ENCODE data around the gene PEX1. TPM values are rescaled to one million over a fixed set of nuclear protein-coding genes. Genes with fewer than 3 reads are reported as not detected.

PEX1 gene
- total and polyA plus RNA-seq, 2 donors (not counting 1 experiment from before 2014, with no cell fraction given): 11.3 to 23.0 TPM

DNA sequence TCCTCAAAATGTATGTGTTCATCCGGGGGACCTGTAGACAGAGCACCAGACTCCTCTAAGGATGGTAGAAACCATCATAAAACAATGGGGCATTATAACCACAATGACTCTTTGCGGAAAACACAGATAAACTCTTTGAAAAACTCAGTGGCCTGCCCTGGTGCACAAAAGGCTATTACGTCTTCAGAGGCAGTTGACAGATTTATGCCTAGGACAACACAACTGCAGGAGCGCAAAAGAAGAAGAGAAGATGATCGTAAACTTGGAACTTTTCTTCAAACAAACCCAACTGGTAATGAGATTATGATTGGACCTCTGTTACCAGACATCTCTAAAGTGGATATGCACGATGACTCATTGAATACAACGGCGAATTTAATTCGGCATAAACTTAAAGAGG lies 6.3 kb upstream of the PEX1 start:
- H3K36me3 ChIP-seq (ENCODE audit: control insufficient read depth, insufficient read depth, low read length): peaks cover 7% of the 10 kb centered on the region

DNA sequence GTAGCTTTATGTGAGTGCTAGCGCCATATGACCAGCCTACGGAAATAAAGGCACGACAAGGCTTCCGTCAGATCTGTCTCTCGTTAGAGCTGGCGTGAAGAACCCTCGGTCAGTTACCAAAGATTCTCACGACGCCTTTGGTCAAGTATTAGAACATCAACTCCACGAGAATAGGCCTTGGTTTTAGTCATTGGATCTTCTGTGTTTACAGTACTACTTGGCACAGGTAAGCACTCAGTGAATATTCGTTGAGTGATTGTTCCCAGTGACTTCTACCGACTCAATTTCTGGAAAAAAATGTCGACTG lies 591 bp upstream of the PEX1 start:
- TF ChIP-seq, protein P1, sequence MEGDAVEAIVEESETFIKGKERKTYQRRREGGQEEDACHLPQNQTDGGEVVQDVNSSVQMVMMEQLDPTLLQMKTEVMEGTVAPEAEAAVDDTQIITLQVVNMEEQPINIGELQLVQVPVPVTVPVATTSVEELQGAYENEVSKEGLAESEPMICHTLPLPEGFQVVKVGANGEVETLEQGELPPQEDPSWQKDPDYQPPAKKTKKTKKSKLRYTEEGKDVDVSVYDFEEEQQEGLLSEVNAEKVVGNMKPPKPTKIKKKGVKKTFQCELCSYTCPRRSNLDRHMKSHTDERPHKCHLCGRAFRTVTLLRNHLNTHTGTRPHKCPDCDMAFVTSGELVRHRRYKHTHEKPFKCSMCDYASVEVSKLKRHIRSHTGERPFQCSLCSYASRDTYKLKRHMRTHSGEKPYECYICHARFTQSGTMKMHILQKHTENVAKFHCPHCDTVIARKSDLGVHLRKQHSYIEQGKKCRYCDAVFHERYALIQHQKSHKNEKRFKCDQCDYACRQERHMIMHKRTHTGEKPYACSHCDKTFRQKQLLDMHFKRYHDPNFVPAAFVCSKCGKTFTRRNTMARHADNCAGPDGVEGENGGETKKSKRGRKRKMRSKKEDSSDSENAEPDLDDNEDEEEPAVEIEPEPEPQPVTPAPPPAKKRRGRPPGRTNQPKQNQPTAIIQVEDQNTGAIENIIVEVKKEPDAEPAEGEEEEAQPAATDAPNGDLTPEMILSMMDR (conservative IDR thresholded peaks at IDR 0.05 in 1 of 2, IDR thresholded peaks at IDR 0.05 in 1 of 2; ENCODE audit: low read depth in 1 of 2, low read length in 2 of 2): no peak
- TF ChIP-seq EZH2 (IDR thresholded peaks at IDR 0.05; ENCODE audit: low read length, missing control alignments): no peak
- no peaks in the 10 kb centered on the region for H4K20me1 ChIP-seq (ENCODE audit: control insufficient read depth, extremely low read depth, insufficient read depth, low read length)
- peaks cover 12% of the 10 kb centered on the region for H3K79me2 ChIP-seq (ENCODE audit: control insufficient read depth, insufficient read depth, low read length)
- peak overlapping the region; percentile 78 for H3K9ac ChIP-seq (ENCODE audit: insufficient read depth, low read length)
- H3K4me1 ChIP-seq (ENCODE audit: control insufficient read depth, extremely low read depth, insufficient read depth, low read length): no peaks in the 10 kb centered on the region
- H3K27me3 ChIP-seq (ENCODE audit: control insufficient read depth, insufficient read depth, low read length): no peaks in the 10 kb centered on the region
- H3K4me2 ChIP-seq (ENCODE audit: extremely low read depth, insufficient read depth, low read length): peak overlapping the region; percentile 98
- H3K27ac ChIP-seq (ENCODE audit: insufficient read depth, low read length): peak overlapping the region; percentile 95
- H3K4me3 ChIP-seq (replicated peaks in 1 of 4; ENCODE audit: control extremely low read depth in 1 of 4, insufficient read depth in 1 of 4, low read depth in 3 of 4, low read length in 4 of 4): peak overlapping the region; percentile 79 to 100 (median 90)
- no peak for DNase-seq (ENCODE audit: low read depth in 2 of 2)
- H3K36me3 ChIP-seq (ENCODE audit: control insufficient read depth, insufficient read depth, low read length): peaks cover 4% of the 10 kb centered on the region
- H2AFZ ChIP-seq (ENCODE audit: low read length): peak overlapping the region; percentile 98
- no peaks in the 10 kb centered on the region for H3K9me3 ChIP-seq (ENCODE audit: control insufficient read depth, insufficient read depth, low read depth, low read length)

More for the DNA sequence above, 6.3 kb upstream of the PEX1 start:
- H3K9ac ChIP-seq (ENCODE audit: insufficient read depth, low read length): no peak overlapping the region
- no peak overlapping the region for H2AFZ ChIP-seq (ENCODE audit: low read length)
- H3K27ac ChIP-seq (ENCODE audit: insufficient read depth, low read length): no peak overlapping the region
- no peak overlapping the region for H3K4me2 ChIP-seq (ENCODE audit: extremely low read depth, insufficient read depth, low read length)
- no peaks in the 10 kb centered on the region for H3K4me1 ChIP-seq (ENCODE audit: control insufficient read depth, extremely low read depth, insufficient read depth, low read length)
- no peaks in the 10 kb centered on the region for H4K20me1 ChIP-seq (ENCODE audit: control insufficient read depth, extremely low read depth, insufficient read depth, low read length)
- TF ChIP-seq, protein P1 (conservative IDR thresholded peaks at IDR 0.05 in 1 of 2, IDR thresholded peaks at IDR 0.05 in 1 of 2; ENCODE audit: low read depth in 1 of 2, low read length in 2 of 2): no peak
- TF ChIP-seq EZH2 (IDR thresholded peaks at IDR 0.05; ENCODE audit: low read length, missing control alignments): no peak
- peaks cover 3% of the 10 kb centered on the region for H3K79me2 ChIP-seq (ENCODE audit: control insufficient read depth, insufficient read depth, low read length)
- H3K27me3 ChIP-seq (ENCODE audit: control insufficient read depth, insufficient read depth, low read length): no peaks in the 10 kb centered on the region
- H3K4me3 ChIP-seq (replicated peaks in 1 of 4; ENCODE audit: control extremely low read depth in 1 of 4, insufficient read depth in 1 of 4, low read depth in 3 of 4, low read length in 4 of 4): no peak overlapping the region
- DNase-seq (ENCODE audit: low read depth in 2 of 2): no peak
- H3K9me3 ChIP-seq (ENCODE audit: control insufficient read depth, insufficient read depth, low read depth, low read length): no peaks in the 10 kb centered on the region

DNA sequence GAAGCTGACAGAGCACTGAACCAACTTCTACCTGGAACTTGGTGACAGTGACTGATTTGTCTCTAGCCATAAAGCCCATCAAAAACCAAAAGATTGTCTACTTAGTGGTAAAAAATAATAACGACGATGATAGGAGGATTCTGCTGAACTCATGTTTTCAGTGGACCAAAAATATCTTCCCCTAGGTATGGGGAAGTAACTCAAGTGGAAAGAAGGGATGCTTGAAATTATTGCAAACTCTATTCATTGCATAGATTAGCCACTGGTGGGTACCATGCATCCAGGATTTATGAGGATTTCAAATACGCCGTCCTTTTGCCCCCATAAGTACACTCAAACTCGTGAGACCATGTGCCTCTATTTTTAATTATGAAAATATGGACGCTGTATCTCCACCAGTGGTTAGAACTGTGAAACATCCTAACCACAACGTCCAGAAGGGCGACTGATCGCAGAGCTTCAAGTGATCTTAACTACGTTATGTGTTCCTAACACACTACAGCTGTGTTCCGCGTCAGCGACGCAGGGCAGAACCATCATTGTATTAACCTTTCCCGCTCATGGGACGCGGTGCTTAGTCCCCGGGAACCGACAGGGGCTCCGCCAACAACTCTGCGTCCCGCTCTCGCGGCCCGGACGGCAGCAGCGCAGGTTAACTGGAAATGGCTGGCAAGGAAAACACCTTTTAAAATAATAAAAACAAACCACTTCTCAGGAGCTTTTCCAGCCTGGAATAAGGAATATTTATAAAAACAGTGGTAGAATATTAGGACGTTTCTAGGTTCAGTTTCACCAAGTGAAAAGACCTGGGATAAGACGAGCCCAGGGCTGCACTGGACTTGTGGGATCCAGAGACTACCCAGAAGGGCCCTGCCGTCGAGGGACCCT lies 776 bp downstream of the PEX1 start:
- Histone ChIP-seq H3K4me3 (replicated peaks in 1 of 4; ENCODE audit: control extremely low read depth in 1 of 4, insufficient read depth in 1 of 4, low read depth in 3 of 4, low read length in 4 of 4) (peak overlapping the region; percentile 75 to 93 (median 79)), H3K4me2 (ENCODE audit: extremely low read depth, insufficient read depth, low read length) (peak overlapping the region; percentile 88), H3K27ac (ENCODE audit: insufficient read depth, low read length) (peak overlapping the region; percentile 73), H3K27me3 (ENCODE audit: control insufficient read depth, insufficient read depth, low read length) (no peaks in the 10 kb centered on the region), H3K9ac (ENCODE audit: insufficient read depth, low read length) (peak overlapping the region; percentile 74), H3K79me2 (ENCODE audit: control insufficient read depth, insufficient read depth, low read length) (peaks cover 12% of the 10 kb centered on the region), H3K9me3 (ENCODE audit: control insufficient read depth, insufficient read depth, low read depth, low read length) (no peaks in the 10 kb centered on the region), H4K20me1 (ENCODE audit: control insufficient read depth, extremely low read depth, insufficient read depth, low read length) (no peaks in the 10 kb centered on the region), H2AFZ (ENCODE audit: low read length) (peak overlapping the region; percentile 69), H3K4me1 (ENCODE audit: control insufficient read depth, extremely low read depth, insufficient read depth, low read length) (no peaks in the 10 kb centered on the region), H3K36me3 (ENCODE audit: control insufficient read depth, insufficient read depth, low read length) (peaks cover 2% of the 10 kb centered on the region)
- TF ChIP-seq EZH2 (IDR thresholded peaks at IDR 0.05; ENCODE audit: low read length, missing control alignments): no peak
- TF ChIP-seq, protein P1 (conservative IDR thresholded peaks at IDR 0.05 in 1 of 2, IDR thresholded peaks at IDR 0.05 in 1 of 2; ENCODE audit: low read depth in 1 of 2, low read length in 2 of 2): peak in 1 of 2 donors; percentile 23
- peak; percentile 55 to 62 for DNase-seq (ENCODE audit: low read depth in 2 of 2)

Measured in fibroblast of lung (primary cell).